ENCODE measurements around the gene WASL. TPM values are rescaled to one million over a fixed set of nuclear protein-coding genes. Genes with fewer than 3 reads are reported as not detected.
"Not testable (repeated sequence)": the region's sequence is repeated elsewhere in the genome, so short reads cannot be mapped to it uniquely, and the experiment has no call there.

The WASL gene
- total RNA-seq, 2 experiments from 2014 or later, result 7.1 to 7.3 TPM

DNA sequence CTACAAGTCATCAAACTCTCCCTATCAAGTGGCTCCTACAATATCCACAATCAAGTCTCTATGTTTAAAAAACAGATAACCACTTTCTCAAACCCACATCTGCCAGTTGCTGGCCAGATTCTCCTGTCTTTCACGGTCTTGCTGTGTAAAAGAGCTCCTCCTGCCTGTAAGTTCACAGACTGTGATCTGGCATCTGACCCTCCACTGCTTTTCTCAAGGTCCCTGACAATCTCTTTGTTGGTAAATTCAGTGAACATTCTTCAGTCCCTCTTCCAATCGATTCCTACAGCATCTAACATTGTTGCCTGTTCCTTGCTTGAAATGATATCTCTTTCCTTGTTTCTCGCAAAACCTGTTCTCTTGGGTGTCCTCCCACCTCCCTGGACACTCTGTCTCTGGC is 111.6 kb downstream of the WASL start:
- ChIA-PET CTCF (interaction anchor here (0.7 to 1.3 kb wide), 2 partner anchors 13 to 64 kb away, joined by 4 to 5 read pairs; no protein-coding TSS in a partner anchor), POLR2A (no interaction called here)
- Mint-ChIP-seq H3K27me3 (peaks cover 22% of the 10 kb centered on the region), H3K4me1 (no peaks in the 10 kb centered on the region), H3K4me3 (no peak overlapping the region), H3K36me3 (ENCODE audit: low read depth) (no peaks in the 10 kb centered on the region), H3K27ac (no peak overlapping the region), H3K9me3 (no peaks in the 10 kb centered on the region)
- no peak for DNase-seq

GRCh38 chr7:123635551-123636359 is 113.0 kb downstream of the WASL start:
- no peaks in the 10 kb centered on the region for H3K9me3 Mint-ChIP-seq
- H3K4me1 Mint-ChIP-seq, result no peaks in the 10 kb centered on the region
- DNase-seq, result no peak
- peaks cover 17% of the 10 kb centered on the region for H3K27me3 Mint-ChIP-seq
- no peak overlapping the region for H3K27ac Mint-ChIP-seq
- H3K36me3 Mint-ChIP-seq (ENCODE audit: low read depth), result no peaks in the 10 kb centered on the region
- H3K4me3 Mint-ChIP-seq, result no peak overlapping the region
- CTCF ChIA-PET, result interaction anchor here (0.7 to 1.3 kb wide), 3 partner anchors 11 to 84 kb away, joined by 3 to 5 read pairs (median 4); no protein-coding TSS in a partner anchor
- POLR2A ChIA-PET, result no interaction called here

GRCh38 chr7:123634011-123634573 is 114.7 kb downstream of the WASL start:
- H3K27me3 Mint-ChIP-seq, result peaks cover 20% of the 10 kb centered on the region
- CTCF ChIA-PET, result interaction anchor here (0.7 kb wide), 1 partner anchor 48 kb away, joined by 3 read pairs; no protein-coding TSS in a partner anchor
- H3K36me3 Mint-ChIP-seq (ENCODE audit: low read depth); DNase-seq; H3K4me1 Mint-ChIP-seq; POLR2A ChIA-PET; H3K9me3 Mint-ChIP-seq; H3K4me3 Mint-ChIP-seq; H3K27ac Mint-ChIP-seq: not testable (repeated sequence)

GRCh38 chr7:123633553-123633952 is 115.2 kb downstream of the WASL start:
- H3K36me3 Mint-ChIP-seq (ENCODE audit: low read depth), result no peaks in the 10 kb centered on the region
- no peak overlapping the region for H3K27ac Mint-ChIP-seq
- H3K27me3 Mint-ChIP-seq, result peaks cover 20% of the 10 kb centered on the region
- ChIA-PET POLR2A (no interaction called here), CTCF (no interaction called here)
- no peaks in the 10 kb centered on the region for H3K4me1 Mint-ChIP-seq
- no peak for DNase-seq
- no peaks in the 10 kb centered on the region for H3K9me3 Mint-ChIP-seq
- no peak overlapping the region for H3K4me3 Mint-ChIP-seq

- H3K9me3 Mint-ChIP-seq, result no peaks in the 10 kb centered on the region
- H3K27ac Mint-ChIP-seq, result no peak overlapping the region
- POLR2A ChIA-PET, result no interaction called here
- no peaks in the 10 kb centered on the region for H3K36me3 Mint-ChIP-seq (ENCODE audit: low read depth)
- DNase-seq, result no peak
- no peaks in the 10 kb centered on the region for H3K4me1 Mint-ChIP-seq
- peaks cover 15% of the 10 kb centered on the region for H3K27me3 Mint-ChIP-seq
- no peak overlapping the region for H3K4me3 Mint-ChIP-seq
- CTCF ChIA-PET, result no interaction called here
These were observed 116.0 kb downstream of the WASL start for GRCh38 chr7:123632808-123633207.

Other genes with a start within 250 kb of the WASL start
- gene IQUB, start 214.4 kb downstream of the WASL start, total RNA-seq, result not detected
- gene NDUFA5, start 191.2 kb downstream of the WASL start, total RNA-seq, result 10 to 100 TPM; 52.7 to 54.0 TPM
- not detected for gene ASB15, start 147.2 kb downstream of the WASL start, total RNA-seq
- not detected for gene LMOD2, start 93.1 kb downstream of the WASL start, total RNA-seq
- gene HYAL4, start 96.2 kb upstream of the WASL start, total RNA-seq, result not detected
- gene SPAM1, start 176.2 kb upstream of the WASL start, total RNA-seq, result not detected

Measured in activated CD4-positive, alpha-beta memory T cell treated with anti-CD3 and anti-CD28 coated beads, Interleukin-2, amount 10 ng/mL, durations not matched to agents 7 days and 5 days (primary cell).